GM12878 (cell line): ENCODE results near the gene EIF3A. TPM values are rescaled to one million over a fixed set of nuclear protein-coding genes. Genes with fewer than 3 reads are reported as not detected.
A peak's percentile ranks its signal among the peaks of the same experiment; 100 is the strongest.

Experiments
- ATAC-seq: fragments of 200-7000 bp; cut with Tn5 transposase; 3 replicates; pipeline ENCODE4 v1.9.1; 2020; ENCODE audit warnings: mild to moderate bottlenecking, moderate library complexity
- BruUV-seq: library from RNA; stranded (reverse); fragments of 400-500 nt; replicated peaks from 2 replicates; lab custom pipeline; 2021; lab: Mats Ljungman, UMichigan
- CTCF ChIA-PET: fragments of 300-600 bp; sonication (Branson Sonifier 250); formaldehyde crosslinking; extraction: SDS; loops from one replicate; lab custom pipeline; 2021; ENCODE audit warnings: inconsistent platforms; lab: Yijun Ruan, JAX
- POLR2A ChIA-PET: fragments of 350-600 bp; formaldehyde crosslinking; extraction: SDS; loops from one replicate; lab custom pipeline; 2021; ENCODE audit warnings: inconsistent platforms; lab: Charles Lee
- RAD21 ChIA-PET: fragments of 300-600 bp; sonication (Branson Sonifier 250); formaldehyde crosslinking; loops from one replicate; lab custom pipeline; 2023; ENCODE audit warnings: antibody characterized with exemption; ENCODE audit not compliant: unreplicated experiment; lab: Charles Lee
- SMC1A ChIA-PET: fragments of 300-600 bp; sonication (Branson Sonifier 250); formaldehyde crosslinking; loops from one replicate; lab custom pipeline; 2023; ENCODE audit not compliant: unreplicated experiment, uncharacterized antibody; lab: Charles Lee
- DNase-seq: peaks from one replicate; pipeline ENCODE4 v3.0.0-alpha.2; 2011; ENCODE audit warnings: low read depth, low spot score
- FAIRE-seq: peaks from 3 replicates; lab custom pipeline; 2011; peaks lifted over from hg19 to GRCh38; lab: Jason Lieb, UNC
- H2AFZ ChIP-seq: 2 replicates; pipeline ENCODE4 v1.6.0; 2011; ENCODE audit warnings: low read depth, low read length, control low read depth; ENCODE audit not compliant: control insufficient read depth
- H3K27ac ChIP-seq: 2 replicates; pipeline ENCODE4 v1.5.1; 2011; ENCODE audit warnings: control low read depth; ENCODE audit not compliant: control insufficient read depth, insufficient read depth
- H3K27me3 ChIP-seq, 2 experiments: replicated peaks in 1 of 2; 2 replicates each; pipeline versions ENCODE4 v1.6.0 to v1.6.1; 2011; ENCODE audit warnings: low read length in 1 of 2; ENCODE audit not compliant: control insufficient read depth in 2 of 2, insufficient read depth in 2 of 2
- H3K36me3 ChIP-seq, 2 experiments: 2 replicates each; pipeline ENCODE4 v1.5.1; 2011; ENCODE audit warnings: low read length in 1 of 2; ENCODE audit not compliant: control insufficient read depth in 2 of 2, insufficient read depth in 2 of 2
- H3K4me1 ChIP-seq: 2 replicates; pipeline ENCODE4 v1.6.1; 2011; ENCODE audit warnings: mild to moderate bottlenecking, low read length, moderate library complexity, mixed read lengths; ENCODE audit not compliant: control insufficient read depth, insufficient read depth
- H3K4me2 ChIP-seq: 2 replicates; pipeline ENCODE4 v1.6.0; 2011; ENCODE audit warnings: control low read depth; ENCODE audit not compliant: control insufficient read depth, insufficient read depth
- H3K4me3 ChIP-seq: fragments of 200-600 bp; sonication (generic); 2 replicates; pipeline ENCODE4 v1.5.1; 2016
- H3K79me2 ChIP-seq: 2 replicates; pipeline ENCODE4 v1.6.0; 2011; ENCODE audit warnings: low read length; ENCODE audit not compliant: control insufficient read depth, insufficient read depth
- H3K9ac ChIP-seq: 2 replicates; pipeline ENCODE4 v1.8.0; 2011; ENCODE audit warnings: low read length, control low read depth, mixed read lengths; ENCODE audit not compliant: control insufficient read depth, insufficient read depth
- H3K9me3 ChIP-seq: replicated peaks from 3 replicates; pipeline ENCODE4 v1.5.1; 2011; ENCODE audit warnings: mild to moderate bottlenecking, low read length; ENCODE audit not compliant: control insufficient read depth, insufficient read depth
- H4K20me1 ChIP-seq: 2 replicates; pipeline ENCODE4 v1.6.0; 2011; ENCODE audit not compliant: control insufficient read depth, insufficient read depth
- ATF3 ChIP-seq: IDR thresholded peaks from 2 replicates; pipeline ENCODE4 v1.6.1; 2011; ENCODE audit warnings: low read depth, mild to moderate bottlenecking, low read length, moderate library complexity, borderline replicate concordance; ENCODE audit errors: extremely low read depth
- BMI1 ChIP-seq: fragments of 450-650 bp; IDR thresholded peaks from 2 replicates; pipeline ENCODE4 v1.6.1; 2016; ENCODE audit warnings: mild to moderate bottlenecking, moderate library complexity, borderline replicate concordance
- BRCA1 ChIP-seq: IDR thresholded peaks from 2 replicates; pipeline ENCODE4 v1.6.1; 2011; ENCODE audit warnings: low read depth, low read length, improper control_type of control experiment
- CBX3 ChIP-seq: fragments of 200-600 bp; sonication (generic); IDR thresholded peaks from 2 replicates; pipeline ENCODE4 v1.6.1; 2016; ENCODE audit warnings: low read depth, borderline replicate concordance
- FOS ChIP-seq: IDR thresholded peaks from 3 replicates; pipeline ENCODE4 v1.6.1; 2011; ENCODE audit warnings: borderline replicate concordance; ENCODE audit not compliant: insufficient read length; ENCODE audit errors: extremely low read depth
- GATAD2B ChIP-seq: fragments of 450-650 bp; conservative IDR thresholded peaks from 2 replicates; pipeline ENCODE4 v1.6.1; 2017; ENCODE audit warnings: low read depth, mild to moderate bottlenecking, moderate library complexity
- HDGF ChIP-seq: fragments of 450-650 bp; IDR thresholded peaks from 2 replicates; pipeline ENCODE4 v1.6.1; 2016; ENCODE audit warnings: antibody characterized with exemption
- IRF5 ChIP-seq: fragments of 450-650 bp; IDR thresholded peaks from 2 replicates; pipeline ENCODE4 v1.6.1; 2017; ENCODE audit warnings: borderline replicate concordance
- MAX ChIP-seq: IDR thresholded peaks from 2 replicates; pipeline ENCODE4 v1.6.1; 2012; ENCODE audit warnings: low read depth, low read length, improper control_type of control experiment
- MEF2A ChIP-seq: IDR thresholded peaks from 2 replicates; pipeline ENCODE4 v1.6.1; 2011; ENCODE audit warnings: low read depth, mild to moderate bottlenecking, low read length, moderate library complexity; ENCODE audit not compliant: insufficient read depth
- NR2C2 ChIP-seq: IDR thresholded peaks from 2 replicates; pipeline ENCODE4 v1.6.1; 2011; ENCODE audit warnings: borderline replicate concordance, low read depth; ENCODE audit not compliant: control insufficient read depth, insufficient read length
- NR2F1 ChIP-seq: fragments of 450-650 bp; conservative IDR thresholded peaks from 2 replicates; pipeline ENCODE4 v1.6.1; 2017; ENCODE audit warnings: mild to moderate bottlenecking
- PAX8 ChIP-seq: fragments of 450-650 bp; IDR thresholded peaks from 2 replicates; pipeline ENCODE4 v1.6.1; 2017; ENCODE audit warnings: mild to moderate bottlenecking, moderate library complexity
- RAD51 ChIP-seq: fragments of 450-650 bp; IDR thresholded peaks from 2 replicates; pipeline ENCODE4 v1.6.1; 2016; ENCODE audit warnings: moderate library complexity, mild to moderate bottlenecking, inconsistent platforms
- RB1 ChIP-seq: fragments of 450-650 bp; formaldehyde crosslinking; IDR thresholded peaks from 2 replicates; pipeline ENCODE4 v1.6.1; 2017; ENCODE audit warnings: mild to moderate bottlenecking, borderline replicate concordance
- RUNX3 ChIP-seq: IDR thresholded peaks from 2 replicates; pipeline ENCODE4 v1.6.1; 2012; ENCODE audit warnings: low read length, inconsistent platforms
- SIX5 ChIP-seq: IDR thresholded peaks from 2 replicates; pipeline ENCODE4 v1.6.1; 2011; ENCODE audit warnings: mild to moderate bottlenecking, low read depth, low read length, moderate library complexity; ENCODE audit not compliant: severe bottlenecking
- TCF7 ChIP-seq: IDR thresholded peaks from 2 replicates; pipeline ENCODE4 v1.6.1; 2014; ENCODE audit warnings: antibody characterized with exemption, borderline replicate concordance
- YY1 ChIP-seq: IDR thresholded peaks from 2 replicates; pipeline ENCODE4 v1.6.1; 2011; ENCODE audit warnings: low read depth, mild to moderate bottlenecking, low read length
- ZNF217 ChIP-seq: fragments of 450-650 bp; IDR thresholded peaks from 2 replicates; pipeline ENCODE4 v1.6.1; 2017; ENCODE audit warnings: antibody characterized with exemption, mild to moderate bottlenecking
- ZNF622 ChIP-seq: fragments of 450-650 bp; IDR thresholded peaks from 2 replicates; pipeline ENCODE4 v1.6.1; 2017; ENCODE audit warnings: mild to moderate bottlenecking, inconsistent platforms
- WGBS: methylation state at CpG from one replicate; pipeline ENCODE4 v1.1.6; 2016; ENCODE audit warnings: low lambda C conversion rate; ENCODE audit not compliant: insufficient replicate concordance, insufficient coverage; ENCODE audit errors: missing lambda C conversion rate; 5-methylcytosine and 5-hydroxymethylcytosine counted together
- in situ Hi-C: fragments of 300-500 bp; cut with MboI; formaldehyde crosslinking; loops from 9 replicates; pipeline ENCODE4 v1.14.3; 2018; ENCODE audit warnings: mixed read lengths
- intact Hi-C: fragments of 100-400 bp; cut with micrococcal nuclease; formaldehyde crosslinking; loops from one replicate; pipeline ENCODE4 v1.14.2; 2022; ENCODE audit not compliant: unreplicated experiment
- polyA plus RNA-seq, 11 experiments: library from polyadenylated mRNA; depleted of rRNA in 4 of 11; unstranded in 6 of 11; stranded (reverse) in 5 of 11; fragments of >200 nt; fragmentation: Nextera tagmentation in 4 of 11; fragmentation: Illumina TruSeq in 1 of 11; extraction: Ambion mirVana in 4 of 11; extraction: Trizol in 1 of 11; gene quantifications; 1 replicate in 1 of 11; 2 replicates in 10 of 11; pipeline versions ENCODE4 v1.2.1 to v1.2.3, GENCODE V29; 2011 to 2016; ENCODE audit warnings: inconsistent platforms in 2 of 11, missing spikeins in 2 of 11, low read depth in 1 of 11
- total RNA-seq, 4 experiments: library from RNA; depleted of rRNA in 3 of 4; stranded (reverse); fragments of >200 nt in 3 of 4; fragmentation: Illumina TruSeq in 1 of 4; extraction: Trizol in 1 of 4; gene quantifications; 2 replicates each; pipeline versions ENCODE4 v1.2.1 to v1.2.3, GENCODE V29; 2013 to 2021

Gene EIF3A
- total and polyA plus RNA-seq, 10 of the 15 experiments (the other 5 are each of a cell fraction or from before 2014, with no cell fraction given): 42.3 to 195 (median 96.3) TPM

GRCh38 chr10:119104654-119105015, 24.0 kb upstream of the EIF3A start (continued):
- TF ChIP-seq RAD51: peak; percentile 24; the same call in 1 of the 2 replicates
- TF ChIP-seq HDGF: no peak
- no peak for TF ChIP-seq ZNF622
- TF ChIP-seq NR2F1: 0 out of 2 replicates have a peak, but pooled peaks have one; percentile 6

- BruUV-seq: no TSS peak
- FAIRE-seq (no peak), DNase-seq (no peak), ATAC-seq (peak; percentile 94)
- no peaks in the 10 kb centered on the region for H3K36me3 ChIP-seq
- peaks cover 5% of the 10 kb centered on the region for H3K4me1 ChIP-seq
- no peaks in the 10 kb centered on the region for H3K27me3 ChIP-seq
- H2AFZ ChIP-seq: peak within 1 kb of the TSS; percentile 84
- POLR2A ChIA-PET: interaction anchor here (0.6 to 1.7 kb wide), 13 partner anchors 8 to 198 kb away, joined by 3 to 6 read pairs (median 3); no protein-coding TSS in a partner anchor
- peak within 1 kb of the TSS; percentile 76 for H3K4me3 ChIP-seq
- CTCF ChIA-PET: interaction anchor here (1.0 to 1.7 kb wide), 6 partner anchors 12 to 339 kb away, joined by 3 to 7 read pairs (median 4); partner anchors contain the start of gene SFXN4
- no peaks in the 10 kb centered on the region for H4K20me1 ChIP-seq
- H3K27ac ChIP-seq: no peak within 1 kb of the TSS
- peaks cover 6% of the 10 kb centered on the region for H3K79me2 ChIP-seq
- RAD21 ChIA-PET: interaction anchor here (0.8 to 1.9 kb wide), 7 partner anchors 10 to 28 kb away, joined by 3 to 8 read pairs (median 4); no protein-coding TSS in a partner anchor
- peak within 1 kb of the TSS; percentile 90 for H3K4me2 ChIP-seq
- H3K9ac ChIP-seq: peak within 1 kb of the TSS; percentile 78
- H3K9me3 ChIP-seq: no peaks in the 10 kb centered on the region
- in situ Hi-C loops: no loop called here
- SMC1A ChIA-PET: interaction anchor here (0.7 to 2.5 kb wide), 4 partner anchors 16 to 27 kb away, joined by 3 to 9 read pairs (median 6); no protein-coding TSS in a partner anchor
- WGBS: 3% methylated on average over 27 of the region's 91 CpGs
- intact Hi-C loops: no loop called here
- TF ChIP-seq ZNF217 (no peak), FOS (no peak), ZNF622 (no peak), MEF2A (no peak), IRF5 (no peak), CBX3 (no peak), YY1 (peak; percentile 88), NR2C2 (no peak), ATF3 (no peak), PAX8 (no peak), RB1 (0 out of 2 replicates have a peak, but pooled peaks have one; percentile 61), BMI1 (no peak), TCF7 (no peak), BRCA1 (no peak), SIX5 (no peak), RUNX3 (no peak), GATAD2B (peak; percentile 81; the same call in 1 of the 2 replicates), MAX (no peak)
Measured at GRCh38 chr10:119103903-119104653, 23.5 kb upstream of the EIF3A start, which contains the start of gene DENND10. Gene DENND10, plus strand, starts transcription at chr10:119104113. Its CDS starts 30 bp downstream, at chr10:119104143.
